Activated effector memory CD4-positive, alpha-beta T cell treated with anti-CD3 and anti-CD28 coated beads, Interleukin-2, amount 50 U/mL, for 16 hours (primary cell): ENCODE results near the gene DIPK1A.

Experiments used
- DNase-seq: peaks from one replicate; pipeline ENCODE4 v3.0.0-alpha.2; 2020

The DIPK1A gene

GRCh38 chr1:92949937-92950817 is 11.1 kb downstream of the DIPK1A start:
- DNase-seq = no peak

- no peak for DNase-seq
These were observed 13.2 kb downstream of the DIPK1A start for GRCh38 chr1:92948071-92948470.

- no peak for DNase-seq
These were observed 15.5 kb downstream of the DIPK1A start for GRCh38 chr1:92945748-92946270.

GRCh38 chr1:92944901-92945747 is 16.1 kb downstream of the DIPK1A start:
- no peak for DNase-seq

GRCh38 chr1:92943502-92943847 is 17.8 kb downstream of the DIPK1A start:
- no peak for DNase-seq

GRCh38 chr1:92940541-92940940 is 20.7 kb downstream of the DIPK1A start:
- no peak for DNase-seq

GRCh38 chr1:92937731-92938130 is 23.5 kb downstream of the DIPK1A start:
- DNase-seq = no peak

- no peak for DNase-seq
These were observed 24.4 kb downstream of the DIPK1A start for GRCh38 chr1:92936865-92937264.

- no peak for DNase-seq
These were observed 26.6 kb downstream of the DIPK1A start for GRCh38 chr1:92934395-92935378.

- DNase-seq = no peak
These were observed 27.8 kb downstream of the DIPK1A start for GRCh38 chr1:92933459-92933858.

- DNase-seq = no peak
These were observed 29.6 kb downstream of the DIPK1A start for GRCh38 chr1:92931691-92932090.

- DNase-seq = no peak
These were observed 31.8 kb downstream of the DIPK1A start for GRCh38 chr1:92929461-92929860.

GRCh38 chr1:92927870-92928269 is 33.4 kb downstream of the DIPK1A start:
- no peak for DNase-seq

GRCh38 chr1:92926873-92927272 is 34.4 kb downstream of the DIPK1A start:
- no peak for DNase-seq

GRCh38 chr1:92924501-92924900 is 36.8 kb downstream of the DIPK1A start:
- no peak for DNase-seq

- no peak for DNase-seq
These were observed 37.6 kb downstream of the DIPK1A start for GRCh38 chr1:92923664-92924063.

- DNase-seq = no peak
These were observed 38.8 kb downstream of the DIPK1A start for GRCh38 chr1:92922356-92923035.

GRCh38 chr1:92921031-92922023 is 39.9 kb downstream of the DIPK1A start:
- no peak for DNase-seq

- no peak for DNase-seq
These were observed 44.4 kb downstream of the DIPK1A start for GRCh38 chr1:92916899-92917298.

GRCh38 chr1:92915547-92915946 is 45.7 kb downstream of the DIPK1A start:
- DNase-seq = no peak
